Measurements from ENCODE around the gene NRGN.
A peak's percentile ranks its signal among the peaks of the same experiment; 100 is the strongest.

Gene NRGN

GRCh38 chr11:124747406-124748099 is 7.8 kb downstream of the NRGN start:
- peaks cover 4% of the 10 kb centered on the region for H3K27me3 Mint-ChIP-seq (ENCODE audit: low read depth)
- no peak overlapping the region for H3K27ac Mint-ChIP-seq
- peak overlapping the region; percentile 96 for H3K4me3 Mint-ChIP-seq
- no peaks in the 10 kb centered on the region for H3K9me3 Mint-ChIP-seq
- no peak for DNase-seq (ENCODE audit: low spot score)
- peaks cover 5% of the 10 kb centered on the region for H3K4me1 Mint-ChIP-seq (ENCODE audit: low read depth)
- H3K36me3 Mint-ChIP-seq (ENCODE audit: low read depth): no peaks in the 10 kb centered on the region

DNA sequence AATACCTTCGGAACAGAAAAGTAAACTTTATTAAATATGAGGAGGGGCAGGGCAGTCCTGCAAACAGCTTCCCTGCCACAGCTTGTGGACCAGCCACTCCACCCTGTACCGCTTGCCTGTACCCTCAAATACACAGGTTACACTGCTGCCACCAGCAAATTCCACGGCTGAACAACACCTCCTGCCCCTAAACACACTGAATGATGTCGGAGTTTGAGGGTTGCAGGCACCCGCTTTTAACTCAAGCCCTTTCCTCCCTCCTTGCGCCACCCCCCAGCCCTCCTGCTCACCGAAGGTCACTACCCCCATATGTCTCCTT is 8.3 kb downstream of the NRGN start:
- peaks cover 4% of the 10 kb centered on the region for H3K27me3 Mint-ChIP-seq (ENCODE audit: low read depth)
- H3K4me3 Mint-ChIP-seq: no peak overlapping the region
- DNase-seq (ENCODE audit: low spot score): no peak
- peaks cover 5% of the 10 kb centered on the region for H3K4me1 Mint-ChIP-seq (ENCODE audit: low read depth)
- H3K27ac Mint-ChIP-seq: no peak overlapping the region
- H3K9me3 Mint-ChIP-seq: no peaks in the 10 kb centered on the region
- no peaks in the 10 kb centered on the region for H3K36me3 Mint-ChIP-seq (ENCODE audit: low read depth)

GRCh38 chr11:124748481-124749343 is 9.0 kb downstream of the NRGN start:
- Mint-ChIP-seq H3K4me3 (no peak overlapping the region), H3K27ac (no peak overlapping the region), H3K9me3 (no peaks in the 10 kb centered on the region), H3K36me3 (ENCODE audit: low read depth) (no peaks in the 10 kb centered on the region), H3K27me3 (ENCODE audit: low read depth) (no peaks in the 10 kb centered on the region), H3K4me1 (ENCODE audit: low read depth) (peaks cover 5% of the 10 kb centered on the region)
- no peak for DNase-seq (ENCODE audit: low spot score)

DNA sequence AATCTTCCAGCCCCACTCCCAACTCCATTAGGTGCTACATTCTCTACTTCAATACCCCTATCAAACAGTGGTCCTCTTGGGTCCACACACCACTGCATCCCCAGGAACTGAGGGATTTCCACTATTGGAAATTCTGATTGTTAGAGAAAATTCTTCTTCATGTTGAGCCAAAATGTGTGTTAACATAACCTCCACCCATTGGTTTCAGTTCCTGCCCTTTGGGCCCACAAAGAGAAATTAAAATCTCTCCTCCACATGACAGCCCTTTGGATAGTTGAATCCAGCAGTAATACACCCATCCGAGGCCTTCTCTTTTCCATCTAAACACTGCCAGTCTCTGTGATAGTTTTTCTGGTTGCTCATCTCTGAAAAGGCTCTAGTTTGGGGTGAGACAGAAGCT is 10.2 kb downstream of the NRGN start:
- no peak overlapping the region for H3K4me3 Mint-ChIP-seq
- DNase-seq (ENCODE audit: low spot score): no peak
- H3K27me3 Mint-ChIP-seq (ENCODE audit: low read depth): peaks cover 2% of the 10 kb centered on the region
- H3K27ac Mint-ChIP-seq: no peak overlapping the region
- no peaks in the 10 kb centered on the region for H3K9me3 Mint-ChIP-seq
- no peaks in the 10 kb centered on the region for H3K36me3 Mint-ChIP-seq (ENCODE audit: low read depth)
- peaks cover 5% of the 10 kb centered on the region for H3K4me1 Mint-ChIP-seq (ENCODE audit: low read depth)

DNA sequence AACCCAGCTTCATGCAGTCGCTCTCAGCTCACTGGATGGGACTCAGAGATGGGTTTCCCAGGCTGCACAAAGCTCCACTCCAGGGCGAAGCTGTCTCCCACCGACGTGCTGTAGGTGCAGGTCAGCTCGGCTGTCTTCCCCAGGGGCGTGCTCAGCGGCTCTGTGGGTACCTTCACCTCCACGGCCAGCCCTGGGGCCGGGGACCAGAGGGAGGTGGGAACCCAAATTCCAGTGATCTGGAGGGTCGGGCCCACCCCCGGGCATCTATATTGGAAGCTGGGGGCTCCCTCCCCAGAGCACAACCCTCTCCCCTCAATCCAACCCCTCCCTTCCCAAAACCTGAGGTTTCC is 11.6 kb downstream of the NRGN start:
- Mint-ChIP-seq H3K27ac (no peak overlapping the region), H3K9me3 (no peaks in the 10 kb centered on the region), H3K36me3 (ENCODE audit: low read depth) (no peaks in the 10 kb centered on the region), H3K4me1 (ENCODE audit: low read depth) (peaks cover 5% of the 10 kb centered on the region), H3K4me3 (no peak overlapping the region), H3K27me3 (ENCODE audit: low read depth) (peaks cover 7% of the 10 kb centered on the region)
- no peak for DNase-seq (ENCODE audit: low spot score)

DNA sequence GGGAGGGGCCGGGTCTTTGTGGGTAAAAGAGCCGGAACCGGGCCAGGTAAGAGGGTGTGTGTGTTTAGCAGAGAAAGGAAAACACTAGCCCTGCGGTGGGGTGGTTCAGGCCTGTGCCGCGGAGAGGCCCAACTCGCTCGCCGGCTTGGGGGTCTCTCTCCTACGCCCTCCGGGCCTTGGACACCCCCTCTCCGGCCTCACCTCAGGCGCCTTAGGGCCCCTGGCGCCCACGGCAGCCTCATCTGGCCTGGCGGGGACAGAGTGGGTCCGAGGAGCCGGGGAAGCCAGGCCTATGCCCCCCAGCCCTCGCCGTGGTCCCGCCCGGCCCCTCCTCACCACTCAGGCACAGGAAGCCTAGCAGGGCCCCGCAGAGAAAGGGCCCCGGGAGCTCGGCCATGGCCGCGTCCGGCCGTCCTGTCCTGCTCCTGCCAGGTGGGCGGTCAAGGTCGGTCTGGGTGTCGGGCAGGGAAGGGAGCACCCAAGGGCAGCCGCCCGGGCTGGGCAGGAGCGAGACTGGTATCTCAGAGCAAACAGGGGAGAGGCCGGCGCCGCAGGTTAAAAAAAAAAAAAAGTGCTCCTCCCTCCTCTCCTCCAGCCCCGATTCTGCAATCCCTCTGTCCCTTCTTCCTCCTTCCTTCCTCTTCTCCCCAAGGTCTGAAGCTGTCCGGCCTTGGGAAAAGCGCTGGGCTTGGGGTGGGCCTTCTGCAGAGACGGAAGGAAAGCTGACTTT is 12.2 kb downstream of the NRGN start, which contains the start of gene VSIG2:
Gene VSIG2, minus strand, starts transcription at position 515 of the 730 bp plus-strand sequence. Its CDS starts 118 bp downstream, at position 397.
- Mint-ChIP-seq H3K4me3 (no peak within 1 kb of the TSS), H3K9me3 (no peaks in the 10 kb centered on the region), H3K4me1 (ENCODE audit: low read depth) (peaks cover 3% of the 10 kb centered on the region), H3K27me3 (ENCODE audit: low read depth) (peaks cover 12% of the 10 kb centered on the region), H3K27ac (peak within 1 kb of the TSS; percentile 31), H3K36me3 (ENCODE audit: low read depth) (no peaks in the 10 kb centered on the region)
- DNase-seq (ENCODE audit: low spot score): no peak

DNA sequence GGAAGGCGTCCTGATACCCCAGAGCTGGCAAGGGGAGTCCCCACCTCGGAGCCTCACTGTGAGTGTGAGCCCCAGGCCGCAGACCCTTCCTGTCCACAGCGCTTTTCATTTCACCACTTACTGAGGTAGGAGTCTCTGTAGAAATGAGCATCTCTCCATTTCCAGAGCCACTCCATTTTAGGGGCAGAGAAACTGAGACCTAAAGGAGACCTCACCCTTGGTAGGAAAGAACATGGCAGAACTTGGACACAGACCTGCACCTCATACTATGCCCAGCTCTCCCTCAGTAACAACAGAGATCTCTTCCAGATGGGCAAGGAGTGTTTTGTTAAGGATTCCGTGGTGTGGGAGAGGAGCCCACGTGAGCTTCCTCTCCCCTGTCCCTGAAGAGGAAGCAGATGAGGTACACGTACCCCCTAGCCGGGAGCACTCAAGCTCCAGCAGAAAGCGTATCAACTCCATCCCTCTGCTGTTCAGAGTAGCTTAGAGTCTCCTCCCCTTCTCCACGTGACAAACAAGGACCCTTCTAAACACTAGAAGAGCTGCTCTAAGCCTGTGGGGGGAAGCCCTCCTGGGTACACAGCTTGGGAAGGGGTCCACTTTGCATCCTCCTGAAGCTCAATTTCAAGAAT is 12.8 kb downstream of the NRGN start:
- Mint-ChIP-seq H3K4me3 (no peak overlapping the region), H3K4me1 (ENCODE audit: low read depth) (peaks cover 3% of the 10 kb centered on the region), H3K27me3 (ENCODE audit: low read depth) (peaks cover 18% of the 10 kb centered on the region), H3K36me3 (ENCODE audit: low read depth) (no peaks in the 10 kb centered on the region), H3K27ac (peak overlapping the region; percentile 31), H3K9me3 (no peaks in the 10 kb centered on the region)
- no peak for DNase-seq (ENCODE audit: low spot score)

DNA sequence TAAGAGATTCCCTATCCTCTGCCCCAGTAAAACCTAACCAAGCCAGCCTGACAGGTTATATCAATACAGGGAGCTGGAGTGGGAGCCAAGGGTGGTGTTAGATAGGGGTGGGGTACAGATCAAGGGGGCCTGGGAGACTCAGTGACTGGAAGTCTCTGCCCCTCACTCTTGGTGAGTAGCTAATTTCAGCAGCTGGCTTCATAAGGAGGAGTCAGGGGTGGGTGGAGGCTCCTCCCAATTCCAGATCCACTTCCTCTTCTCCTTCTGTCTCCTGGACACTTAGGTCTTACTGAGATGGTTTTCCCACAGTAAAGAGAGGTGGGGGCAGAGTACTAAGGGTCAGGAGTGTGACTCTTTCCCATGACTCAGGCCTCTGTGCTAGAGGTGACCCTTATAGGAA is 13.5 kb downstream of the NRGN start:
- Mint-ChIP-seq H3K27me3 (ENCODE audit: low read depth) (peaks cover 24% of the 10 kb centered on the region), H3K4me3 (no peak overlapping the region), H3K4me1 (ENCODE audit: low read depth) (peaks cover 4% of the 10 kb centered on the region), H3K36me3 (ENCODE audit: low read depth) (no peaks in the 10 kb centered on the region), H3K9me3 (no peaks in the 10 kb centered on the region), H3K27ac (no peak overlapping the region)
- DNase-seq (ENCODE audit: low spot score): no peak

DNA sequence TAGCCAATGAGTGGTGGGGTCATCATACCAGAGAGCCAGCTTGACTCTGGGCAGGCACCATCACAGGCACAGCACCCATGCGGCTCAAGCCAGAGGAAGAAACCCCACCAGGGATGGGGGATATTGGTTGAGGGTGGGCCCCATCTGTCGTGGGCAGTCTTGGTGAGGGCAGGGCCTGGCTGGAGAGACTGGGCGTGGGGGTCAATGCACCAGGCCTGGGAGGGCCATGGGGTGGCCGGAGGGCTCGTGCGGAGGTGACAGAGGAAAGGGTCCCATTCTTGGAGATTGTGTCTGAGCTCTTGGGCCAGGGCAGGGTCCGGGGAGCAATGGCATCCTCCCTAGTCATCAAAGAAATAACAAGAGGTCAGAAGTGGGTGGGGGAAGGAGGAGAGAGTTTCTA is 13.9 kb downstream of the NRGN start:
- Mint-ChIP-seq H3K4me1 (ENCODE audit: low read depth) (peaks cover 8% of the 10 kb centered on the region), H3K36me3 (ENCODE audit: low read depth) (no peaks in the 10 kb centered on the region), H3K9me3 (no peaks in the 10 kb centered on the region), H3K4me3 (no peak overlapping the region), H3K27ac (no peak overlapping the region), H3K27me3 (ENCODE audit: low read depth) (peaks cover 28% of the 10 kb centered on the region)
- DNase-seq (ENCODE audit: low spot score): no peak

GRCh38 chr11:124754309-124754708 is 14.6 kb downstream of the NRGN start:
- no peak overlapping the region for H3K27ac Mint-ChIP-seq
- peaks cover 35% of the 10 kb centered on the region for H3K27me3 Mint-ChIP-seq (ENCODE audit: low read depth)

GRCh38 chr11:124754710-124755109 is 15.0 kb downstream of the NRGN start:
- Mint-ChIP-seq H3K4me1 (ENCODE audit: low read depth) (peaks cover 8% of the 10 kb centered on the region), H3K36me3 (ENCODE audit: low read depth) (no peaks in the 10 kb centered on the region), H3K27ac (no peak overlapping the region), H3K4me3 (no peak overlapping the region), H3K9me3 (no peaks in the 10 kb centered on the region), H3K27me3 (ENCODE audit: low read depth) (peaks cover 35% of the 10 kb centered on the region)
- DNase-seq (ENCODE audit: low spot score): no peak

More at GRCh38 chr11:124754309-124754708, 14.6 kb downstream of the NRGN start:
- DNase-seq (ENCODE audit: low spot score): no peak
- Mint-ChIP-seq H3K4me1 (ENCODE audit: low read depth) (peaks cover 8% of the 10 kb centered on the region), H3K9me3 (no peaks in the 10 kb centered on the region), H3K4me3 (no peak overlapping the region), H3K36me3 (ENCODE audit: low read depth) (no peaks in the 10 kb centered on the region)

DNA sequence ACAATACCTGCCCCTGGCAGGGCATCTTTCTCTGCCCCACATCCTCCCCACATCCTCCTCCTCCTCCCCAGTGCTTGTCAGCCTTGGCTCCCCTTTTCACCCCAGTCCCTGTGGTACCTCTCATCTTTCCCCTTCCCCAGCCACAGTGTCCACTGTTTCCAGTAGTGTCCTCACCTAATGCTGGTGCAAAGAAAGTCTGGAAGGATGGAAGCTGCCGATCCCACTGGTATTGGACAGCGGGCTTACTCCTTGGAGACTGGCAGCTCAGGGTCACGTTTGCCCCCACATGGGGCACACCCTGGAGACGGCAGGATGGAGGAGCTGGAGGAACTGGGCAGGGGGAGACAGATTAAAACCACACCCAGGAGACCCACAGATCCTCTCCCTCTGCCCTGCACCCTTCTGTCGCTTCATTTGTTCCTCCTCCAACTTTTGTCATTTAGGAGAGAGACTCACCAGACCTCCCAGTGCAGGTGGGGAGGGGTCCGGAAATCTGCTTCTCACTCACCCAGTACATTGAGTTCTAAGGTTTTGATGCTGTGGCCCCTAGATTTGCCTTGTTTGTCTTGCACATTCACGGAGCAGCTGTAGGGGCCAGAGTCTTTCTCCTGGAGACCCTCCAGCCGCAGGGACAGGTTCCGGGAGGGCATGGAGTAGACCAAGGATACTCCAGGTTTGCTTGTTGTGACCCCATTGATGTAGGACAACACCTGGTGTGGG is 16.5 kb downstream of the NRGN start:
- peaks cover 48% of the 10 kb centered on the region for H3K27me3 Mint-ChIP-seq (ENCODE audit: low read depth)
- H3K9me3 Mint-ChIP-seq: no peaks in the 10 kb centered on the region
- no peak overlapping the region for H3K4me3 Mint-ChIP-seq
- no peak for DNase-seq (ENCODE audit: low spot score)
- H3K36me3 Mint-ChIP-seq (ENCODE audit: low read depth): no peaks in the 10 kb centered on the region
- H3K4me1 Mint-ChIP-seq (ENCODE audit: low read depth): peaks cover 5% of the 10 kb centered on the region
- no peak overlapping the region for H3K27ac Mint-ChIP-seq

GRCh38 chr11:124756753-124757227 is 17.0 kb downstream of the NRGN start:
- H3K36me3 Mint-ChIP-seq (ENCODE audit: low read depth): no peaks in the 10 kb centered on the region
- no peaks in the 10 kb centered on the region for H3K9me3 Mint-ChIP-seq
- H3K27ac Mint-ChIP-seq: no peak overlapping the region
- H3K4me1 Mint-ChIP-seq (ENCODE audit: low read depth): peaks cover 5% of the 10 kb centered on the region
- H3K27me3 Mint-ChIP-seq (ENCODE audit: low read depth): peaks cover 54% of the 10 kb centered on the region
- no peak overlapping the region for H3K4me3 Mint-ChIP-seq
- no peak for DNase-seq (ENCODE audit: low spot score)
